NCI-H345 (cell line): Measurements from ENCODE around the gene KLF13.
A peak's percentile ranks its signal among the peaks of the same experiment; 100 is the strongest.

Source experiments
- DNase-seq: peaks from one replicate; lab custom pipeline; 2025; lab: John Stamatoyannopoulos, UW

KLF13 gene

DNA sequence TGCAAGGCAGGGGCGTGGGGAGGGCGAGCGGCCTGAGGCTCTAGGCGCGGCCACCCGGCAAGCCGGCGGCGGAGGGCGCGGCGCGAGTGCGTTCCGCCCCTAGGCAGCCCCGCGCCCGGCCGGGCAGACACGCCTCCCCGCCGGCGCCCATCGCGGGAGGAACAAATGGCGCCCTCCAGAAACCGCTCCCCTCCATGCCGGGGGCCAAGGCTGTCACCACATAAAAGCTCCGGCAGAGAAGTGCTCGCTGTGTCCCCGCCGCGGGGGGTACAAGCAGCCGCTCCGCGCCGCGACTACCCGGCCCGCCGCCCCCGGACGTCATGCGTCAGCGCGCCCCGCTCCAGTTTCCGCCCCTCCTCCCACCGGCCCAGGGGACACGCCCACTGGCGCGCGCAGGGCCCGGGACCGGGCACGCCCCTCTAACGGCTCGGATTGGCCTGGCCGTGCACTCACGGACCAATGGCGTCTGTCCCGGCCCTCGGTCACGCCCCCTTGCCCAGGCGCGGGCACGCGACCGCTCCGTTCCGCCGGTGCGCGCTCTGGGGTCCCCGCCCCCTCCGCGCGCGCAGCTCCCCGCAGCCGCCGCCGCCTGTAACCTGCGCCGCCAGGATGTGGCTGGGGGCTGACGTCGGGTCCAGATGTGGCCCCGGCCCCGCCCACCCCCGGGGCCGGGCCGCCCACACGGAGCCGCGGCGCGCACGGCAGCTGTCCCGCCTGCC is at the start of gene KLF13:
TSS of gene KLF13 (plus strand) at position 680 of the 719 bp plus-strand sequence. CDS start 378 bp downstream, outside the sequence.
- DNase-seq = peak; percentile 96

DNA sequence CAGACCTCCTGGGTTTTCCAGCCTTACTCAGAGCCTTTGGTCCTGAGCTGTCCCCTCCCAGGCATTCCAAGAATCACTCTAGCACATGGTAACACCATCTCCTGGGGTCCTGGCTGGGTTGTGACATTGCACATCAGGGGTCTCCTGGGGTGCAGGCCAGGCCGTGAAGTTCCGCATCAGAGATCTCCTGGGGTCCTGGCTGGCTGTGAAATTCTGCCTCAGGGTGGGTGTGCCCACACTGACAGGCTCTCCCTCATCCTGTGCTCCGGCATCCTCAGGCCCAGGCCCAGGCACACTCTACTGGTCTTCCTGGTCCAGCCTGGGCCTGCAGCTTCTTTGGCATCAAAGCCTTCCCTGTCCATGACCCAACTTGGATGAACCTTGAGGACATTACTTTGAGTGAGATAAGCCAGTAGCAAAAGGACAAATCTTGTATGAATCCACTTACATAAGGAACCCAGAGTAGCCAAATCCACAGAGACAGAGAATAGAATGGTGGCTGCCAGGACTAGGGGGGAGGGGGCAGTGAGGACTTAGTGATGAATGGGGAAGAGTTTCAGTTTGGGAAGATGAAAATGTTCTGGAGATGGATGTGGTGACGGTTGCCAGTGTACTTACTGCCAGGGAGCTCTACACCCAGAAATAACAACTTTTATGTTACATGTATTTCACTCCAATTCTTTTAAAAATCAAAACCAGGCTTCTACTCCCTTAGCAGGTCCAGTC is 49.1 kb upstream of the KLF13 start:
- no peak for DNase-seq

DNA sequence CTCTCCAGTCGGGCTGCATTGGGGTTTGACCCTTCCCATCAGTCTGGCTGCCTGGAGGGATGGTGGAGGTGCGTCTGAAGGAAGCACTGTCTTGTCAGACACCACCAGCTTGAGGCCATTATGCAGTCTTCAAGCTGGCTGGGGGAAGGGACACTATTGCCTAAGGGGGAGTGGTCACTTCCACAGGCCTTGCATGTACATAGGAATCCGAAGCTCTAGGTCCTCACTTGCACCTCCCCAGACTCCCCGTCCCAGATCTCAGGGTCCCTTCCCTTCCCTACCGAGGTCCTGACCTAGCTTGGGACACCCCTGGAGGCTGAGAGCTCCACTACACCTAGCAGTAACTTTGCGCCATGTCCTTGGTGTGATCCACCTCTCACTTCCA is 48.6 kb upstream of the KLF13 start:
- DNase-seq = no peak

DNA sequence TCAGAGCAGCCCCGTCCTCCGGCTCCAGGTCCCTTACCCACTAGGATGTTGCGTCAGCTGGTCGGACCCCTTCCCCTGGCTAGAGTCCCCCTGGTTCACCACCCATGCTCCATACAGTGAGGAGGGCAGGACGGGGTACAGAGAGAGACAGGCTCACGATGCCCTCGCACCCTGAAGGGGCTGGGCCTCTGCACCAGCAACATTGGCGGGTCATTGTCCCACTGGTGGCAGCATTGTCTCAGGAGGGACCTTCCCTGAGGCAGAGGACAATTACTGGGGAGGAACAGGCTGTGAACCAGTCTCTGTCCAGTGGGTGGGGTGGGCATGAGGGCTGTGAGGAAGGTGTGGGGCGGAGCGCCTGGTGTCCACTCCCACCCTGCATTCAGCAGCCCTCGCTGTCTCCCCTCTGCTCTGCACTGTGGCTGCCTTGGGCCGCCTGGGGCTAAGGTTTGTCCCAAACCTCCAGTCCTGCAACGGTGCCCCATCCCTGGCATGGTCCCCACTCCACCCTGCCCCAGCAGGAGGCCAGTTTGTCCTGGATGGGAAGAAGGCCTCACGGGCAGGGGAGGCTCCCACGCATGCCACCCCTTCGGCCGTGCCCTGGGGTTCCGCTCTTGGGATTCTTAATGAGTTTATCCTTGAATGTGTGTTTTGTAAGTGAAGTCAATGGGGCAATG is 48.0 kb upstream of the KLF13 start:
- no peak for DNase-seq

DNA sequence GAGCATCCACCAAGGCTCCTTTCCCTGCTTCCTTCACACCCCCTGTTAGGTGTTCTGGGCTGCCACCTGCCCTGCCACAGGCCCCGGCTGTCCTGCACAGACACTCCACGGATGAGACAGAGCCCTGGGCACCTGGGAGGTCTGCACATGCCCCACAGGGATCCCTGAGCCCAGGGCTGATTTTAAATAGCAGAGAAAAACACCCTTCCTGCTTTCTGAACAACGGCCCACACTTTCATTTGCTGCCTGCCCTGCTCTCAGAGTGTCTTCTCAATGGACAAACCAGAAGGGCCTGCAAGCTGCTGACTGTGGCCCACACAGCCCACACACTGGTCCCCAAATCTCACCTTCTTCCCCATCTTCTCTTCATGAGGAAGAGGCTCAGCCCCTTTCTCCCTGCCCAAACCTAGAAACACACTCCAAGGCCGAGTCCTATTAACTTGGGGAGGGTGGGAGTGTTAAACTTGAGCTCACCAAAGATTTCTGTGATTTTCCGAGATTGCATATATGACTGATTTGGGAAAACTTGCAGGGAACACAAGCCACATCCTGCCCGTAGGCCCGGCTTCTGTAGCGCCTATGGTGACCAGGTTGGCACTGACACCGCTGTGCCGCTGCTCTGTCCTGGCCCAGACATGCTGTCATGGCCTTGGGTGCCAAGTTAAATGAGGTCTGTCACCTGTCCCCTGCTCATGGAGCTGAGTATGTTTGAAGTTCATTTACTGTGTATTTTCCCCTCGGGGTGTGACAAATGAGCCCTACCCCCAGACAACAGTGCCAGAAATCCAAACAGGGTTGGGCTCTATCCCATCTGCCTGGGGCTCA is 47.2 kb upstream of the KLF13 start:
- no peak for DNase-seq

DNA sequence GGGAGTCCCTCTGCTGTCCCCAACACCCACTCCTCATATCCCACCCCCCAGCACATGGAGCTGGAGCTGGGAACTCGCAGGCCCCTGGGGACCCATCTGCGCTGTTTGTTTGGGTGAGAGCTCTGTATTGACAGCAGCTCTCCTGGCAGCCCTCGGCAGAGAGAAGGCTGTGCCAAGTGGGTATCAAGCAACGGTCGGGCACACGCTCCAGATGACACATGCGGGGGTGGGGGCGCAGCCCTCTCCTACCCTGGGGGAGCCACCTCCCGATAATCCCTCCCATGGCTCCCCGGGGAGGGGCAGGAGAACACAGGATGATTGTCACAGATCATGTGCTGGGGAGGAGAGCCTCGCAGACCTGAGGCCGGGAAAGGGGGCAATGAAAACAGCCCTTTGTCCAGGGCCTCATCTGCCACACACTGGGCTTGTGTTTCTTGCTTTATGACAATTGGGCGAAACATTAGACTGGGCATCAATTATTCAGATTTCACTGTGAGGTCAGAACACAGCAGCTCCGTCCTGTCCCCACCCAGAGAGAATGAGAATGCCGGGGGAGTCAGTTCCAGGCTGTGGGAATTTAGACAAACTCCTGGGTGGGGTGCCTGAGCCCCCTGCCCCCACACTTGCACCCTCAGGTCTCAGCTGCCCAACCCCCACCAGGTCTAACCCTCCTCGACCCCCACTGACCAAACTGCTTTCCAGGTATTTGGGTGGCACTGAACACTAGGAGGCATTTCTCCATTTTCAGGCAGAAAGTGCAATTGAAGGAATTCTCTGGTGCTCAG is 46.4 kb upstream of the KLF13 start:
- DNase-seq = peak; percentile 94

DNA sequence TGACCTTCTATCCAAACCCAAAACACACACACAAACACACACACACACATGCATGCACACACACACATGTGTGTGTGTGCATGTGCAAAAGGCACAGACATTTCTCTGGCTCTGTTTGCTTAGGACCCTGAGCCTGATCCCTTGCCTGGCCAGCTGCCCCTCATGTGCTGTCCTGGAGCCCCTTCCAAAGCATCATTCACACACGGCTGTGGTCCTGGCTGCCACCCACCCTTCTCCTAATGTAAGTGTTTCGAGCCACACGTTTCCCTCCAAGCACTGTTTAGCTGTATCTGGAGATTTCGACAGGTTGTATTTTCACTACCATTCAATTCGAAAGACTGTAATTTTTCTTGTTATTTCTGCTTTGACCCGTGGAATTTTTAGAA is 45.8 kb upstream of the KLF13 start:
- no peak for DNase-seq

DNA sequence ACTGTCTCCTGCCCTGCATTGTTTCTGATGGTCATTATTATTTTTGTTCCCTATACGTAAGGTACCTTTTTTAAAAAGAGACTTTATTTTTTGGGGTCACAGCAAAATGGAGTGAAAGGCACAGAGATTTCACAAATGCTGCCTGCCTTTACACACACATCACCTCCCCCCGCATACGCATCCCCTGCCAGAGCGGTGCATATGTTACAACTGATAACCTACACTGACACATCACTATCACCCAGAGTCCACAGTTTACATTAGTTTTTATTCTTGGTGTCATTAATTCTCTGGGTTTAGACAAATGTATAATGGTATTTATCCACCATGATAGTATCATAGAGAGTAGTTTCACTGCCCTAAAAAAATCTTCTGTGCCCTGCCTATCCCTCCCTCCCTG is 43.6 kb upstream of the KLF13 start:
- no peak for DNase-seq

DNA sequence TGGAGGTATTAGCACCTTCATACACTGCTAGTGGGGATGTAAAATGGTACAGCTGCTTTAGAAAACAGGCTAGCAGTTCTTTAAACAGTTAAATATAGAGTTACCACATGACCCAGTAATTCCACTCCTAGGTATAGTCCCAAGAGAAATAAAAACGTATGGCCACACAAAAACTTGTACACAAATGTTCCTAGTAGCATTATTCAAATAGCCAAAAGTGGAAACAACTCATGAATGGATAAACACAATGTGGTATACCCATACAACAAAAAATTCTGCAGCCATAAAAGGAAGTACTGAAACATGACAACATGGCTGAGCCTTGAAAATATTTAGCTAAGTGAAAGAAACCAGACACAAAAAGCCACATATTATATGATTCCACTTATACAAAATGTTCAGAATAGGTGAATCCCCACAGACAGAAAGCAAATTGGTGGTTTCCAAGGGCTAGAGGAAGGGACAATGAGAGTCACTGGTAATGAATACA is 40.8 kb upstream of the KLF13 start:
- no peak for DNase-seq

DNA sequence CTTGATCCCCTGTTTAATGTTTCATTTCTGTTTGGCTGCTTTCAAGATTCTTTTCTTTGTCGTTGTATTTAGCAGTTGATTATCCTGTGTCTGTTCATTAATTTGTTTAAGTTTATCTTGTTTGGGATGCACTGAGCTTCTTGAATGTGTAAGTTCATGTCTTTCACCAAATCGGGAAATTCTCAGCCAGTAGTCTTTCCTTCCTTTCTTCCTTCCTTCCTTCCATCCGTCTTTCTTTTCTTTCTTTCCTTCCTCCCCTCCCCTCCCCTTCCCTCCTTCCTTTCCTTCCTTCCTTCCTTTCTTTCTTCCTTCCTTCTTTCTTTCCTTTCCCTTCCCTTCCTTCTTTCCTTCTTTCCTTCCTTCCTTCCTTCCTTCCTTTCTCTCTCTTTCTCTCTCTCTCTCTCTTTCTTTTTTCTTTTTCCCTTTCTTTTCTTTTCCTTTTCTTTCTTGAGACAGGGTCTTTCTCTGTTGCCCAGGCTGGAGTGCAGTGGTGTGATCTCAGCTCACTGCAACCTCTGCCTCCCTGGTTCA is 35.5 kb upstream of the KLF13 start:
- no peak for DNase-seq

DNA sequence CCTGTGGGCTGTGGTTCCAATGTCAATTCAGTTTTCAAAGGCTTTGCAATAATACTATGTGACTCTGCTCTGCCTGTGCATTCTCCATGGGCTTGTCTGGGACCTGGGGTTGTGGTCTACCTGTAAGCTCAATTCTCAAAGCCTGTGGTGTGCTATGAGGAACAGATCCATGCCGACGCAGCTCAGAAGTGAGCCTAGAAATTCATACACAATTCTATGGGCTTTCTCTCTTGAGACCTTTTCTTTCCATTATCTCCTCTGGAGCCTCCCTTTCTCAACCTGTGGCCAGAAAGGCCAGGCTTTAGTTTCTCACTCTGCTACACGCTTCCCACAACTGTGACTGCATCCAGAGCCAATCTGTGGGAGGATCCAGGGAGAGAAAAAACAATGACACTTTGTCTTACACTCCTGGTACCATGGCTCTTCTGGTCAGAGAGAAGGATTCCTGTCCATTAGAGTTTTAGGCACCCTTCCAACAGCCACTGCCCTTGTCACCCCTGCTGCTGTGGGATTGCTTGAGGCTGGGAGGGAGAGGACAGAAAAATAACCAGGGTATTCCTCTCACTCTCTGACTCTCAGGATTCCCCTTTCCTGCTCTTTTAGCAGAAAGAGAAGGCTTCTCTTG is 34.1 kb upstream of the KLF13 start:
- DNase-seq = no peak

DNA sequence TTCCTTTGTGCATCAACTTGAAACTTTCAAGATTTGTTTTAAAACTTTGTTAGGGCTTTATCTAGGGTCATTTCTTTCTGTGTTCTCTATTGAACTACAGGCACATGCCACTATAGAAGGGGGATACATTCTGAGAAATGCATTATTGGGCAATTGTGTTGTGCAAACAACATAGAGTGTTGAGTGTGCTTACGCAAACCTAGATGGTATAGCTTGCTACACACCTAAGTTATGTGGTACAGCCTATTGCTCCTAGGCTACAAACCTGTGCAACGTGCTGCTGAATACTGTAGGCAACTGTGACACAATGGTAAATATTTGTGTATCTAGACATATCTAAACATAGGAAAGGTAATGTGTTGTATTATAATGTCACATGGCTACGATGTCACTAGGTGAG is 33.0 kb upstream of the KLF13 start:
- no peak for DNase-seq

DNA sequence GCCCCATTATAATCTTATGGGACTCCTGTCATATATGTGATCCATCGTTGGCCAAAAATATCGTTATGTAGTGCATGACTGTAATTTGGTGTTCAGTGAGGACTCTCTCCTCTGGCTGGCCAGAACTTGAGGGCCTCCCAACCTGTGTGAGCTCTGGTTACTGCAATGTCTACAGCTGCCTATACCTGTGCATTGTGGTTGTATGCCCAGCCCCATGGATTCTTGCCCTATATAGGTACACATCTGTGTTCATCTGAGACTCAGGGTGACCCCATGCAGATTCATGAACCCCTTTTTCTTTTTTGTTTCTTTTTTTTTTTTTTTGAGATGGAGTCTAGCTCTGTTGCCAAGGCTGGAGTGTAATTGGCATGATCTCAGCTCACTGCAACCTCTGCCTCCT is 32.6 kb upstream of the KLF13 start:
- no peak for DNase-seq

DNA sequence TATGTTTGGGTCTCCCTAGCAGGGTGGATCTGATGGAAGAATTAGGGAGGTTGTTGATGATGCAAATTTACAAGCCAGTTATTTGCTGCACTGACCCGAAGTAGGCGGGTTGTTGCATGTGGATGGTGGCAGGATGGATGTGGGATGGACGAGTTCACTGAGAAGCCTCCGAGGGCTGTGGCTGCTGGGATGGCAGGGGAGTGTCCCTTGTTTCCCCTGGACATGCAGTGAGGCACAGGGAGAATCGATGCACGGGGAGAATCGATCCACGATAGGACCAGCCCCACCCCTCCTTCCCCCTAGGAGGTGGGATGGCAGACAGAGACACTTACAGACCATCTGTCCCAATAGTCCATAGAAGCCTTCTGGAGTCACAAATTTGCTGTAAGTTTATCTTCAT is 31.0 kb upstream of the KLF13 start:
- DNase-seq = no peak

DNA sequence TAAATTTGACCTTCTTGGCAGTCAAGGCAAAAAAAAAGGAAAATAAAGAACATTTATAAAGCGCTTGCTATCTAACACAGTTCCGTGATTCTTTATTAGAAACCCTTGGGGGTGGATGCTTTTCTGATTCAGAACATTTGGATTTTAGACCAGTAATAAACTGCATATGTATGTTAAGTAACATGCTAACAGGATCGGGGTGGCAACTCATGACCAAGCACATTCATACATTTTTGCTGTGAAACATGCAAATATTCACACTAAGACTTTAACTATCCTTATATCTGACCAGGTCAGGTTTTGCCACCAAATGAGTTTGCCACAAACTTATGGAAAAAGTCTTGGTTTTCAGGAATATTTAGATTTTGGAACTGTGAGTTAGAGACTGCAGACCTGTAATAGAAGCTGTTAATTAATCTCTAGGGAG is 30.4 kb upstream of the KLF13 start:
- DNase-seq = no peak

DNA sequence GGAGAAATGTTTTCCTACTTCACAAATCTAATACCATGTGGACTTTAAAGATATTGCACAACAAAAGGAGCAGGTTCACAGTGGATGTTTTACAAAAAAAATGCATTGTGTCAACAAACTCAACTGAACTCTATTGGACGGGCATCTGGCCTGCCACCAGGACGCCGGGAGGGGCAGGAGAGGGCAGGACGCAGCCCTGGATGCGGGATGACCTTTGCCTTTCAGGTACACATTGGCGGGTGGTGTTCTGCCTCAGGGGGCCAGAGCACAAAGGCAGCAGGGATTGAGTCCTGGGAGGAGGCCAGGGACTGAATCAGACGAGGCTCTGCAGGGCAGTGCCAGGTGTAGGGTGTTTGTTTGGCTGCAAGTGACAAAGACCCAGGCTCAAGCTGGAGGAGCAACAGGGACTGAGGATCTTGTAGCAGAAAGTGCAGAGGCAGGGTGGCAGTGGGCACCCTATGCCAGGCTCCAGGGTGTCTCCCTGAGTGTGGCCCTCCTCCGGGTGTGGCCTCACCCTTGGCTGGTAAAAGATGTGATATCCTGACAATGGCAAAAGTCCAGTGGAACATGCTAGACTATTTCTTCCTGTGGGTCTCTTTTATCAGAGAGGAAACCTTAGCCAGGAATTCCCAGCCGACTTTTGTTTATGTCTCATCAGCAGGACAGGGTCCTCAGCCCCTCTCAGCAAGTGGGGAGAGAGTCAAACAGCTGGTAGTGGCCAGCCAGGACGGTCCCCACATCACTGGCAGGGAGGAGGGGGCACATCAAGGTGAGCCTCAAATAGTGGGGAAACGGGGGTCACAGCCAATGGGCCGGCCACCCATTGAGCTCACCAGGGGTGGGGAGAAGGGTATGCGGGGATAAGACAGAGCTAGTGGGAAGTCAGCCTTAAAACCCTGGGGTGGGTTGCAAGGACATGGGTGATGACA is 29.7 kb upstream of the KLF13 start:
- peak; percentile 49 for DNase-seq

DNA sequence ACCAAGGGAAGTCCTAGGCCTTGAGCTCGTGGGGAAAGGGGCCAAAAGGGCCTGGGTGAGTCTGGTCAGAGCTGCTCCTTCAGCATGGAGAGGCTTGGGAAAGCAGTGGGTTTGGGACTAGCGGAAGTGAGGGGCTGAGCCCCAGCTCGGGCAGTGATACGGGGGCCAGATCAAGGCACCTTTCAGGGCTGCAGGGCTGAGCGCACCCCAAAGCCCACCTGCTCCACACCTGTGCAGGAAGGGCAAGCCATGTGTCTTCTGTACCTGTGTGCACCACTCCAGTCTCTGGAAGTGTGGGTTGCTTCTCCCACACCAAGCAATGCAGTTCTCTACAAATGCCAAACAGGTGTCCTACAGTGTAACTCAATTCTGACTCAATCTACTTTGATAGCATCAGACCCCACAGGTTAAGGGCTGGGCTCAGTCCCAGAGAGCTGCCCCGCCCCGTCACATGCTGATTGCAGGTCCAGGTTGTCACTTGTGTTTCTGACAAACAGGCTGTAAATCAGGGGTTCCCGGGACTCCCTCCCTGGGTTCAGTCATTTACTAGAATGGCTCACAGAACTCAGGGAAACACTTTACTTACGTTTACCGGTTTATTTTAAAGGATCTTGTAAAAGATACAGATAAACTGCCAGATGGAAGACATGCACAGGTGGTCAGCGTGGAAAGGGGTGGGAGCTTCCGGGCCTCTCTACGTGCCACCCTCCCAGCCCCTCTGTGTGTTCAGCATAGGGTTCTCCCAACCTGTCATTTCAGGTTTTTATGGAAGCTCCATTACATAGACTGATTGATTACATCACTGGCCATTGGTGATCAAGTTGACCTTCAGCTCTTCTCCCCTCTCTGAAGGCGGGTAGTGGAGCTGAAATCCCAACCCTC is 28.8 kb upstream of the KLF13 start:
- no peak for DNase-seq

DNA sequence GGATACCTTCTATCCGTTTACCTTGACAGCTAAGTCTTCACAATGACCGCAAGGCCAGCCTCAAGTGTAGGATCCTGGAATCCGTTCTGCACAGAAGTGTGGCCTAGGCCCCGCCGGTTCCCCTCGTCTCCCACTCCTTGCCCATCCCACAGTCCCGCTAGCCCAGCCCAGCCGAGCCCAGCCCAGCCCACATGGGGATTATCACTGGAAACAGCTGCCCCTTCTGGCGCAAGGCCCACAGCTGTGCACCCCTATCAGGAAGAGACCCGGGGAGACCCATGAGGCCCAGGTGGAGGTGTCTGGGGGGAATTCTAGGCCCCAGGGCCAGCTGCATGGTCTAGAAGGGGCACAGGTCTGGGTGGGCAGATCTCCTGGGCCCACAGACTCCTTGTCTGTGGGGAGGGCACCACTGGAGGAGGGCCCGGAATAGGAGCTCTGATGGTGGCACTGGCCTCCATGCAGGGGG is 27.9 kb upstream of the KLF13 start:
- DNase-seq = no peak
